Stimulated activated CD4-positive, alpha-beta T cell treated with anti-CD3 and anti-CD28 coated beads, Interleukin-2, amount 100 ng/mL, for 4 hours (primary cell): ENCODE results near the gene GPS2.

Experiments
- DNase-seq: peaks from one replicate; pipeline ENCODE4 v3.0.0-alpha.2; 2020; ENCODE audit warnings: low read depth

GPS2 gene

GRCh38 chr17:7293159-7293558 lies 22.0 kb downstream of the GPS2 start:
- DNase-seq, result no peak

- DNase-seq, result no peak
These were observed 22.4 kb downstream of the GPS2 start for GRCh38 chr17:7292729-7293128.

- DNase-seq, result no peak
These were observed 23.0 kb downstream of the GPS2 start for GRCh38 chr17:7292194-7292593.

GRCh38 chr17:7290685-7291084 lies 24.5 kb downstream of the GPS2 start:
- DNase-seq, result no peak

GRCh38 chr17:7290166-7290565 lies 25.0 kb downstream of the GPS2 start:
- no peak for DNase-seq

GRCh38 chr17:7289256-7290032 lies 25.7 kb downstream of the GPS2 start:
- no peak for DNase-seq

GRCh38 chr17:7285679-7286078 lies 29.5 kb downstream of the GPS2 start:
- no peak for DNase-seq

- no peak for DNase-seq
These were observed 30.2 kb downstream of the GPS2 start for GRCh38 chr17:7284911-7285310.

GRCh38 chr17:7283471-7284216 lies 31.5 kb downstream of the GPS2 start:
- DNase-seq, result no peak

- no peak for DNase-seq
These were observed 32.3 kb downstream of the GPS2 start for GRCh38 chr17:7282752-7283321.

GRCh38 chr17:7281953-7282751 lies 33.0 kb downstream of the GPS2 start:
- DNase-seq, result no peak

GRCh38 chr17:7281074-7281952 lies 33.8 kb downstream of the GPS2 start, which contains the start of gene SLC2A4:
Gene SLC2A4 (plus strand): TSS chr17:7281718. CDS start chr17:7281935, 217 bp downstream.
- DNase-seq, result peak; percentile 87

GRCh38 chr17:7280519-7281073 lies 34.6 kb downstream of the GPS2 start:
- peak; percentile 81 for DNase-seq

- no peak for DNase-seq
These were observed 35.7 kb downstream of the GPS2 start for GRCh38 chr17:7279448-7279847.

- DNase-seq, result no peak
These were observed 48.4 kb downstream of the GPS2 start for GRCh38 chr17:7266784-7267183.

- no peak for DNase-seq
These were observed 51.4 kb downstream of the GPS2 start for GRCh38 chr17:7263801-7264078.

- DNase-seq, result no peak
These were observed 52.0 kb downstream of the GPS2 start for GRCh38 chr17:7262935-7263800.
